Measurements from ENCODE around the gene CEP170B. TPM values are rescaled to one million over a fixed set of nuclear protein-coding genes. Genes with fewer than 3 reads are reported as not detected.
"Not testable (repeated sequence)": the region's sequence is repeated elsewhere in the genome, so short reads cannot be mapped to it uniquely, and the experiment has no call there.

Gene CEP170B
- total RNA-seq, 1 donor from 2014 or later, result 22.9 TPM

GRCh38 chr14:104877066-104877805, 12.2 kb downstream of the CEP170B start:
- ATAC-seq (no peak), DNase-seq (ENCODE audit: low spot score) (no peak)

DNA sequence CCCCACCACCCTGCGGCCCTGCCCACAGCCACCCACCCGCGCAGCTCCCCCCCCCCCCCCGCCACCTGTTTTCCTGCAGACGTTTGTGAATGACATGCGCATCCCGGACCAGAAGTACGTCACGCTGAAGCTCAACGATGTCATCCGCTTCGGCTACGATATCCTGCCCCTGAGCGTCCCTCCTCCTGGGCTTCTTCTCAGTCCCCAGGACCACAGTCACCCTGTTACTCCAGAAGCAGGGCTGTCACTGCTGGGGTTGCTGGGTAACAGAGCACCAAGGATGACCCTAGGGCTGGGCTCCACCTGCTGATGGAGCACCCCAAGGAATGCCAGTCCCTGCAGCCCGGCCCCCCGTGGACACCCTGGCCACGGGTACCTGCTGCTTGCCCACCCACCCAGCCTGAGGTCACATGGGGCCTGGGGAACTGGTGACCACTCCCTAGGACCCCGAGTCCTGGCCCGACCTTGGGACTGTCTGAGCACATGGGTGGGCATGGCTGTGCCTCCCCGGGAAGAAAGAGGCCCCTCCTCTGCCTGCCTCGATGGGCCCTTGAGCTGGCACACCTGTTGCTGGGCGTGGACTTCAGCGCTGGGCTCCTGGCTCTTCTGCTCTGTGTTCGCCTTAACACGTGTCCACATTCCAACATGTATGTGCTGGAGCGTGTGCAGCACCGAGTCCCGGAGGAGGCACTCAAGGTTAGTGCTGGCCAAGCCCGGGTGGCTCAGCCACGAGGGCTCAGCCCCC, 12.9 kb downstream of the CEP170B start:
- ATAC-seq (no peak), DNase-seq (ENCODE audit: low spot score) (no peak)

GRCh38 chr14:104878582-104878981, 13.5 kb downstream of the CEP170B start:
- DNase-seq (ENCODE audit: low spot score), result no peak

DNA sequence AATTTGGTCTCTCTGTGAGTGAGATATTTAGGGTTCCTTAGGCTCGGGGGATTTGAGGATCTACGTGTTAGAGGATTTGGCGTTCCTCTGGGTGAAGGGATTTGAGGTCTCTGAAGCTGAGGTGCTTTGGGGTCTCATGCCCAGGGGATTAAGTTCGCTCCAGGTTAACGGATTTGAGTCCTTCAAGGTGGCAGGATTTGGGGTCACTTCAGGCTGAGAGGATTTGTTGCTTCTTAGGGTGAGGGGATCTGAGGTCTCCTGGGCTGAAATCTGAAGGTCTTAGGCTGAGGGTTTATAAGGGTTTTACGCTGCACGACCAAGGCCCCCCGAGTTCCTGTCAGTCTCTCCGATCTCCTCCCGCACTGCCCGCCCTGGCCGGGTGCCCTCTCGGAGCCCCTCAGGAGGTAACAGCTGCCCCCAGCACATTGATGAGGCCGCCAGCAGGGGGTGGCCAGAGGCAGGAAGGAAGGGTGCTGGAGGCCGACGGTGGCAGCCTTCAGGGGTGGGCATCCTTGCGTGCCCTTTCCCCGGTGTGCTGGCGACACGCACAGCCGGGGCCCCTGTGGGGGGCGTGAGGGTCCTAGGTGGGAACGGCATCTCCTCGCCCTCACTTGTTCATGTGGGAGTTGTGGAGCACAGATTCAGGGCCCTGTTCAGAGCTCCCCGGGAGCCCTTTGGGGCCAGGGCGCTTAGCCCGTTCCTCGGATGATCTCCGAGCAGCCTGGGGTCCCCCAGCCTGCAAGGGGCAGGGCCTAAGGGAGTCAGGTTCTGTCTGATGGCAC, 14.3 kb downstream of the CEP170B start:
- DNase-seq (ENCODE audit: low spot score) (no peak), ATAC-seq (no peak)

More at GRCh38 chr14:104878582-104878981, 13.5 kb downstream of the CEP170B start:
- no peak for ATAC-seq

DNA sequence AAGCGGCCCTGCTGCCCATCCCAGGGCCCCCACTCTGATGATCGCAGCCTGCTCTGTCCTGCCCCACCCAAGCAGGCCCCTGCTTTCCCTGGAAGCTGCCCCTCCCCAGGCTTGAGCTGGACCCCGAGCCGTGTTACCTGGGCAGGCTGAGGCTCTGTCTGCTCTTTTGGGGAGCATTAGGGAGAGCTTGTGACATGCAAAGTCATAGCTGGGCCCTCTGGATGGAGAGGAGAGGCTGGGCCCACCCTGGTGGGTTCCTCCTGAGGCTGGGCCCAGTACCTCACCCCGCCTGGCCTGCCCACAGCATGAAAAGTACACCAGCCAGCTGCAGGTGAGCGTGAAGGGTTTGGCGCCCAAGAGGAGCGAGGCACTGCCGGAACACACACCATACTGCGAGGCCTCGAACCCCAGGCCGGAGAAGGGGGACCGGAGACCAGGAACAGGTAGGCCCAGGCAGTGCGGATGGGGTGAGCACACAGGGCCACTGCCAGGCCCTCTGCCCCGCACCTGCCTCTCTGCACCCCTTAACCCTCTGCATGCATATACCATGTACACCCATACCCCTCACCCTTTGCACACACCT, 15.0 kb downstream of the CEP170B start:
- DNase-seq (ENCODE audit: low spot score) (no peak), ATAC-seq (no peak)

DNA sequence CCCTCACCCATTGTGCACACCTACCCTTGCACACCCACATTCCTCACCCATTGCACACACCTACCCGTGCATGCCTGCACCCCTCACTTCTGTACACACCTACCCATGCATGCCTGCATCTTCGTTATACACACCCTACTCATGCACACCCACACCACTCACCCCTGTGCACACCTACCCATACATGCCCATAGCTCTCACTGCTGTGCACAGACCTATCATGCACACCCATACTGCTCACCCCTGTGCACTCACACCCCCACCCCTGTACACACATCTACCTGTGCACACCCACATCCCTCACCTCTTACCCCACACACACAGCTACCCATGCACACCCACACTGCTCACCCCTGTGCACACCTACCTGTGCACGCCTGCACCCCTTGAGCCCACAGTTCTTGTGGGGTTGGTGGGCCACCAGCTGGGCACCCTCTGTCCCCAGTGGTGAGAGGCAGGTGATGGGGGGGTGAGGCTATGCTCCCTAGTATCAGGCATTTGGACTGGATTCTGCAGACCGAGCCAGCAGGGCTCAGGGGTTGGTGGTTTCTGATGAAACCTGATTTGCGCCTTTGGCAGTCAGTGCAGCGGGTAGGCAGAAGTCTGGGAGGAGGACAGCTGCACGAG, 15.6 kb downstream of the CEP170B start:
- ATAC-seq, result no peak
- DNase-seq (ENCODE audit: low spot score), result no peak

GRCh38 chr14:104881369-104881979, 16.4 kb downstream of the CEP170B start:
- no peak for ATAC-seq
- DNase-seq (ENCODE audit: low spot score), result no peak

DNA sequence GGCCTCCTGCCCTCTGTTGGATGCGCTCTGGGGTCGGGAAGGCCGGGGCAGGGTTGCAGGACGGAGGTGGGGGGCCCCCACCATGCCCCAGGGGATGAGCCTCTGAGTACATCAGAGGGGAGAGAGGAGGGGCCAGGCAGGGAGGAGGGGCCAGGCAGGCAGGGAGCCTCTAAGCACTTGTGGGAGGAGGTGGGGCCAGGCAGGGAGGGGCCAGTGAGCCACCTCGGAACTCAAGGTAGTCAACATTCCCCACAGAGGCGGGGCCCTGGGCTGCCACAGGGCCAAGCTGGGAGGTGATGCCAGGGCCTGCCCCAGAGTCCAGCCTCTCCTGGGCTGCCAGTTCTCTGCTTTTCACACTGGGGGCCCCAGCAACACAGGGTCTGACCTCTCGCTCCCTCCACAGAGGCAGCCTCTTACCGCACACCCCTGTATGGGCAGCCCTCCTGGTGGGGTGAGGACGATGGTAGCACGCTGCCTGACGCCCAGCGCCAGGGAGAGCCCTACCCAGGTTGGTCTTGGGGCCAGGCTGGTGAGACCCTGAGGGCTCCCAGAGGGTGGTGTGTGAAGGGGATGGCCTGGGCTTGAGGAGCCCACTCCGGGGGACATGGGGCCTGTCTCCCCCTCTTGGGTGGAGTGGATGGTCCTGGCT, 17.4 kb downstream of the CEP170B start:
- no peak for DNase-seq (ENCODE audit: low spot score)
- ATAC-seq, result peak; percentile 44

GRCh38 chr14:104882991-104883660, 18.1 kb downstream of the CEP170B start:
- ATAC-seq (no peak), DNase-seq (ENCODE audit: low spot score) (no peak)

GRCh38 chr14:104883681-104884361, 18.8 kb downstream of the CEP170B start:
- ATAC-seq (no peak), DNase-seq (ENCODE audit: low spot score) (no peak)

- not testable (repeated sequence) for DNase-seq (ENCODE audit: low spot score)
Measured at GRCh38 chr14:104884381-104884780, 19.3 kb downstream of the CEP170B start.

GRCh38 chr14:104885031-104885972, 20.2 kb downstream of the CEP170B start:
- no peak for DNase-seq (ENCODE audit: low spot score)
- ATAC-seq, result no peak

More at GRCh38 chr14:104884381-104884780, 19.3 kb downstream of the CEP170B start:
- not testable (repeated sequence) for ATAC-seq

DNA sequence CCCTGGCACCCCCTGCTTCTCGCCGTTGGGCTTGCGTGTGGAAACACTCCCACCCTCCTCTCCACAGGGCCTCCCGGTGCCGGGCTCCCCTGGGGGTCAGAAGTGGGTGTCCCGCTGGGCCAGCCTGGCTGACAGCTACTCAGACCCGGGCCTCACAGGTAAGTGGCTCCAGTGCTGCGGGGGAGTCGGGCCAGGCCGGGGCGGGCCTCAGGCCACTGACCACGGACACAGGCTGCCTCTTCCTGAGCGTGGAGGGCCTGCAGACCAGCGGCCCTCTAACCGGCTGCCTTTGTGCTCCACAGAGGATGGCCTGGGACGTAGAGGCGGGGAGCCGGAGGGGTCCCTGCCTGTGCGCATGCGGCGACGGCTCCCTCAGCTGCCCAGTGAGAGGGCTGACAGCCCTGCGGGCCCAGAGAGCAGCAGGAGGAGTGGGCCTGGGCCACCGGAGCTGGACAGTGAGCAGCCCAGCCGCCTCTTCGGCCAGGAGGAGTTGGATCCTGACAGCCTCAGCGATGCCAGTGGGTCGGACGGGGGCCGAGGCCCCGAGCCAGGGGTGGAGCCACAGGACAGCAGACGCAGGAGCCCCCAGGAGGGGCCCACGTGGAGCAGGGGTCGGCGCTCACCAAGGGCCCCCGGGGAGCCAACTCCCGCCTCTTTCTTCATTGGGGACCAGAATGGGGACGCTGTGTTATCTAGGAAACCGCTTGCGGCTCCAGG, 21.1 kb downstream of the CEP170B start:
- no peak for DNase-seq (ENCODE audit: low spot score)
- ATAC-seq, result no peak

DNA sequence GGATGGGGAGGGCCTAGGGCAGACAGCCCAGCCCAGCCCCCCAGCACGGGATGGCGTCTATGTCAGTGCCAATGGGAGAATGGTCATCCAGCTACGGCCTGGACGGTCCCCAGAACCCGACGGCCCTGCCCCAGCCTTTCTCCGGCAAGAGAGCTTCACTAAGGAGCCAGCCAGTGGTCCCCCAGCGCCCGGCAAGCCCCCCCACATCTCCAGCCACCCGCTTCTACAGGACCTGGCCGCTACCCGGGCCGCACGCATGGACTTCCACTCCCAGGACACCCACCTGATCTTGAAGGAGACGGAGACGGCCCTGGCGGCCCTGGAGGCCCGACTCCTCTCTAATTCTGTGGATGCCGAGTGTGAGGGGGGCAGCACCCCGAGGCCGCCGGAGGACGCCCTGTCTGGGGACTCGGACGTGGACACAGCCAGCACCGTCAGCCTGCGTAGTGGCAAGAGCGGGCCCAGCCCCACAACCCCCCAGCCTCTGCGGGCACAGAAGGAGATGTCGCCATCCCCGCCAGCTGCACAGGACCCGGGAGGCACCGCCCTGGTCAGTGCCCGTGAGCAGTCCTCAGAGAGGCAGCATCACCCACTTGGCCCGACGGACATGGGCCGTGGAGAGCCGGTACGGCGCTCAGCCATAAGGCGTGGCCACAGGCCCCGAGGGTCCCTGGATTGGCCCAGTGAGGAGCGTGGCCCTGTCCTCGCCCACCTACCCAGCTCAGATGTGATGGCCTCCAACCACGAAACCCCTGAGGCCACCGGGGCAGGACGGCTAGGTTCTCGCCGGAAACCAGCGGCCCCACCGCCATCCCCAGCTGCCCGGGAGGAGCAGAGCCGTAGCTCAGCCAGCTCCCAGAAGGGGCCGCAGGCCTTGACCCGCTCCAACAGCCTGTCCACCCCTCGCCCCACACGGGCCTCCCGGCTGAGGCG, 21.9 kb downstream of the CEP170B start:
- DNase-seq (ENCODE audit: low spot score) (no peak), ATAC-seq (no peak)

GRCh38 chr14:104887623-104888488, 22.8 kb downstream of the CEP170B start:
- DNase-seq (ENCODE audit: low spot score) (no peak), ATAC-seq (no peak)
